ENCODE results near the gene FRMD5.

DNA sequence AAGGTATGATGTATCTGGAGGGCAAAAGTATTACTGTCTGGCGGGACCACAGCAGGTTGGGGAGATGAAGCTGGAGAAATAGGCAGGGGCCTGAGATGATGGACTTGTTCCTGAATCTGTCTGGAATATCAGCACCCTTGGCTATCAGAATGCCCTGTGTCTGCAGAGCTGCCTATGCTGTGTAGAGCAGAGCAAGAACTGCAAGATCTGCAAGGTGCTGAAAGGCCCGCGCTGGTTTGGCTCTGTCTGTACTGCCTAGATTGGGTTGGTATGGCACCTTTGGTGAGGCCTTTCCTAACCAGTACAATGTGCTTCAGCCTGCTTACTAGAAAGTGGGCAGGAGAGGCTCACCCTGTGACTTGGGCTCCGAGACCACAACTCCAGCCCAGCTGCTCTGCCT is 271.5 kb downstream of the FRMD5 start:
- no peak for TF ChIP-seq CTCF (IDR thresholded peaks at IDR 0.05; ENCODE audit: low read depth, low read length)
- no peak for TF ChIP-seq EZH2phosphoT487 (IDR thresholded peaks at IDR 0.05; ENCODE audit: low read depth)

All from OCI-LY3 (cell line).